SJCRH30 (cell line): Measurements from ENCODE around the gene BST1. TPM values are rescaled to one million over a fixed set of nuclear protein-coding genes. Genes with fewer than 3 reads are reported as not detected.

ENCODE experiments used
- DNase-seq, 2 experiments: peaks; one replicate each; pipeline ENCODE4 v3.0.0-alpha.2; 2015 to 2020
- H3K27ac ChIP-seq: fragments of 250-450 bp; sonication (Bioruptor Pico); 2 replicates; pipeline ENCODE4 v1.5.1; 2020; ENCODE audit warnings: mild to moderate bottlenecking, moderate library complexity
- H3K27me3 ChIP-seq: fragments of 250-450 bp; sonication (Bioruptor Pico); 2 replicates; pipeline ENCODE4 v1.5.1; 2020; ENCODE audit warnings: mild to moderate bottlenecking, moderate library complexity
- H3K36me3 ChIP-seq: fragments of 250-450 bp; sonication (Bioruptor Pico); 2 replicates; pipeline ENCODE4 v1.5.1; 2020; ENCODE audit warnings: mild to moderate bottlenecking, moderate library complexity
- H3K4me1 ChIP-seq: fragments of 250-450 bp; sonication (Bioruptor Pico); 2 replicates; pipeline ENCODE4 v1.5.1; 2020; ENCODE audit warnings: mild to moderate bottlenecking, moderate library complexity
- H3K4me3 ChIP-seq: fragments of 250-450 bp; sonication (Bioruptor Pico); 2 replicates; pipeline ENCODE4 v1.5.1; 2020; ENCODE audit warnings: mild to moderate bottlenecking, moderate library complexity
- H3K9me3 ChIP-seq: fragments of 250-450 bp; sonication (Bioruptor Pico); replicated peaks from 2 replicates; pipeline ENCODE4 v1.5.1; 2020; ENCODE audit warnings: mild to moderate bottlenecking, moderate library complexity
- total RNA-seq: library from RNA; depleted of rRNA; stranded (reverse); fragments of >200 nt; shearing (Covaris generic); gene quantifications from 2 replicates; pipeline ENCODE4 v1.2.3, GENCODE V29; 2014; rRNA removed

The BST1 gene, protein sequence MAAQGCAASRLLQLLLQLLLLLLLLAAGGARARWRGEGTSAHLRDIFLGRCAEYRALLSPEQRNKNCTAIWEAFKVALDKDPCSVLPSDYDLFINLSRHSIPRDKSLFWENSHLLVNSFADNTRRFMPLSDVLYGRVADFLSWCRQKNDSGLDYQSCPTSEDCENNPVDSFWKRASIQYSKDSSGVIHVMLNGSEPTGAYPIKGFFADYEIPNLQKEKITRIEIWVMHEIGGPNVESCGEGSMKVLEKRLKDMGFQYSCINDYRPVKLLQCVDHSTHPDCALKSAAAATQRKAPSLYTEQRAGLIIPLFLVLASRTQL
- total RNA-seq, result 0.81 and 1.0 TPM in 2 replicates

DNA sequence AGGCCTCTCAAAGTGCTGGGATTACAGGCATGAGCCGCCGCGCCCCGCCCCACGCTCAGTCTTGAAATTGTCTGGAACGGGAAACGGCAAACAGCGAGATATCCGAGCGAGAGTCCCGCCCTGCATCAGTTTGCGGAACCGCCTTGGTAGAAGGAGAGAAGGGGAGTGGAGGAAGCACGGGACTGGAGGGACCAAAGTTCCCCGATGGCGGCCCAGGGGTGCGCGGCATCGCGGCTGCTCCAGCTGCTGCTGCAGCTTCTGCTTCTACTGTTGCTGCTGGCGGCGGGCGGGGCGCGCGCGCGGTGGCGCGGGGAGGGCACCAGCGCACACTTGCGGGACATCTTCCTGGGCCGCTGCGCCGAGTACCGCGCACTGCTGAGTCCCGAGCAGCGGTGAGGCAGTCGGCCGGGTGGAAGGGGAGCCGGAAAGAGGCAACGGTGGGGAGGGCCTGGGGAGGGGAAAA is at the start of gene BST1:
Gene BST1, plus strand, starts transcription at position 125 of the 463 bp plus-strand sequence. Its CDS starts 80 bp downstream, at position 205.
- Histone ChIP-seq H3K9me3 (no peaks in the 10 kb centered on the region), H3K4me3 (peak within 1 kb of the TSS; percentile 38), H3K4me1 (no peaks in the 10 kb centered on the region), H3K27me3 (no peaks in the 10 kb centered on the region), H3K27ac (no peak within 1 kb of the TSS), H3K36me3 (no peaks in the 10 kb centered on the region)
- DNase-seq, result peak; percentile 19 to 23

DNA sequence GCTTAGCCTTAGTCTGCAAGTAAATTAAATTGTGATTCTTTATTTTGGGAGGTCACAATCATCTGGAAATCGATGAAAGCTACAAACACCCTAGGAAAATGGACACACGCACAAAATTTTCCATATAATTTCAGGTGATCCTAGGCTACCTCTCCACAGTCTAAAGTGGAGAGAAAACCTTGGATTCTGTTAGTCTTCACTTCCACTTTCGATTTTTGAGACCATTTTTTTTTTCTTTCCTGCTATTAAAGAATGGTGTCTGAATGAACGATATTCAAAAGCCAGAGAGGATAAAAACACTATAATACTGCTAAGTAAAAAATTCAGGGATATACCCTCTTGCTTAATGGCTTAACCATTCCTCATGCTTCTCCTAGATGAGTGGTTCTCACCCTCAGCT is 49.4 kb upstream of the BST1 start:
- Histone ChIP-seq H3K9me3 (no peaks in the 10 kb centered on the region), H3K4me1 (peaks cover 23% of the 10 kb centered on the region), H3K36me3 (no peaks in the 10 kb centered on the region), H3K27me3 (no peaks in the 10 kb centered on the region), H3K4me3 (peak overlapping the region; percentile 98), H3K27ac (peak overlapping the region; percentile 99; the same call in 1 of the 2 replicates)
- no peak for DNase-seq

DNA sequence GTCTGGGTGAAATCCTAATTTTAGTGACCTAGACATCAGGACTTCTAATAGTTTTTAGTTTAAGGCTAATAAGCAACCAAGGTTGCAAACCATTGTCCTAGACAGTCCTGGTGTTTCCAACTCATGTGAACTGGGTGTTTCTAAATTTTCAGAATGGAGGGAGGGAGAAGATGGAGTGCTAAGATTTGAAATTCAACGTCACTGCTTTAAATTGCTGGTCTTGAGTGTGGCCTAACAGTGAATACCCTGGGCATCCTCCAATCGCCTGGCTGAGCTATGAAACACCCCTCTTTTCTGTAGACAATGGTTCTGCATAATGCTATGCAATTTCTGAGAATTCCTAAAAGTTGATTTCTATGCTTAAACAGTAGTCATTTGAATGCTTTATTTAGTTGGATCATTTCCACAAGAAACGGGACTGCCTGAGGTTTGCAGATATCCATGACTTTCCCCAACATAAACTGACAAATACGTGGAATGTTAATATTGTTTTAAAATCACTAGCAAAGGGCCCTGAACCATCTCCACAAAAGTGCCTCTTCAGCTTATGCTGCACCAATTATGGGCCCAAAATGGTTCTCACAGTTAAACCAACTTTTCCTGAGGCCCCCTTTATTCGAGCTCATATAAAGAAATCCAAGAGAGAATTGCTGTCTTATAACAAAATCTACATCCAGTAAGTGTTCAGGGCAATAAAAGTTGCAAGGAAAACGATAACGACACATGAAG is 48.8 kb upstream of the BST1 start:
- Histone ChIP-seq H3K4me3 (peak overlapping the region; percentile 98), H3K9me3 (no peaks in the 10 kb centered on the region), H3K27ac (peak overlapping the region; percentile 99), H3K27me3 (no peaks in the 10 kb centered on the region), H3K36me3 (no peaks in the 10 kb centered on the region), H3K4me1 (peaks cover 23% of the 10 kb centered on the region)
- DNase-seq, result peak; percentile 44 to 64

DNA sequence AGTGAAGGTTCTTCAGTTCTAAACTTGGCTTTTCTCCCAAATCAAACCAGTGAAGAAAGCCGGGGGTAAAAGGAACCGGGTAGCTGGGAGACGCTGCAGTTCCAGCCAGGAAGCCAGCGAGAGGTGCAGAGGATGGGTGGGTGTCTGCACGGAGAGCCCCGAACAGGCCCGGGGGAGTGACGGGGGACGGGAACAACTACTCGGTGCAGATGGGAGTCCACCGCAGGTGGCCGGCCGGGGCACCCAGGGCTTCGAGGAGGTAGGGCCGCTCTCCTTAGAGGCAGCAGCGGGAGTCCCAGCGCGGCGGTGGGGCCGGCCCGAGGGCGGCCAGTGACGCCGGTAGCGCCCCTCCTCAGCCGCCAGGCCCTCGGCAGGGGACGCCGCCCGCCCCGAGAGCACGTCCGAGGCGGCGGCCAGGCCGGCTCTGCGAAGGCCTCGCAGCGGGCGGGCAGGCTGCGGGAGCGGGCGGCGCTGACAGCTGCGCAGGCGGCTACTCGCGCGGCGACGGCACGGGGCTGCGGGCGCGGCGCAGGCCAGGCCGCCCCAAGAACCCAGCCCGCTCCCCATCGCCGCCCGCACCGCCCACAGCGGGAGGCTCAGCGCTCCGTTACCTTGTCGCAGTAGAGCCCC is 48.2 kb upstream of the BST1 start:
- peaks cover 22% of the 10 kb centered on the region for H3K4me1 ChIP-seq

DNA sequence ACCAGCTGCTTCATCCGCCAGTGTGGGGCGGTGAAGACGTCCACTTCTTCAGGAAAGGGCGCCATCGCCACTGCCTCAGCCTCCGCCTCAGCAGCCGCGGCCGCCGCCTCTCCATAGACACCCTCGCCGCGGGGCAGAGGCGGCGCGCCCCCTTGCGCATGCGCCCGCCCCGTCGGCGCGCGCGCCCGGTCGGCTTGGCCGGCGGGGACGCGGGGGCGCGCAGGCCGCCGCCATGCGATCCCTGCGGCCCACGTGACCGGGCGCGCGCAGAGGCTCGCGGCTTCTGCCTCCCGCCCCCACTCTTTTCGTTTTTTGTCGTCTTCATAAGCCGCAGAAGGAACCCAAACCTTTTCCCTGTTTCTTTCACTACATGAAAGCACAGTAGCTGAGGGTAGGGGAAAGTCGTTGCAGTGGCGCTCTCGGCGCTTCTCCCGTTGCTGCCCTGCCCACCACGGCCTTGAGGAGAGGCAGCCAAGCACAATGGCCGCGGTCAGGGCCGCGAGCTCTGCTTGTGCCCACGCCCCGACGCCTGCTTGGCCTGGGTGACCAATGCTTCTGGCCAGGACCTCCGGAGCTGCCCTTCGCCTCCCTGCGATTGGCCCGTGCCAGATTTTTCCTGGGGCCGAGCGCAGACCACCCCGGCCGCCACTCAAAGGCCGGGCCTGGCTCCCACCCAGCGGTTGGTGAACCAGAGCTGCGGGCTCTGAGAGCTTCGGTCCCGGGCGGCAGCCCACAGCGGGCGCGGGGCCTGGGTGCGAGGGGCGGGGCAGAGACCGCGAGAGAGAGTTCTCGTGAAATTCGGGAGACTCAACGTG is 47.4 kb upstream of the BST1 start, which contains the start of gene FBXL5:
Gene FBXL5, minus strand, starts transcription at position 135 of the 815 bp plus-strand sequence. Its CDS starts 70 bp downstream, at position 65.
- Histone ChIP-seq H3K36me3 (no peaks in the 10 kb centered on the region), H3K4me1 (peaks cover 20% of the 10 kb centered on the region), H3K27me3 (no peaks in the 10 kb centered on the region), H3K27ac (peak within 1 kb of the TSS; percentile 99), H3K4me3 (peak within 1 kb of the TSS; percentile 98), H3K9me3 (no peaks in the 10 kb centered on the region)
- DNase-seq, result peak; percentile 79 to 90

More for the DNA sequence above, 48.2 kb upstream of the BST1 start:
- Histone ChIP-seq H3K9me3 (no peaks in the 10 kb centered on the region), H3K27ac (peak overlapping the region; percentile 99), H3K27me3 (no peaks in the 10 kb centered on the region), H3K36me3 (no peaks in the 10 kb centered on the region), H3K4me3 (peak overlapping the region; percentile 98)
- peak; percentile 67 to 71 for DNase-seq

DNA sequence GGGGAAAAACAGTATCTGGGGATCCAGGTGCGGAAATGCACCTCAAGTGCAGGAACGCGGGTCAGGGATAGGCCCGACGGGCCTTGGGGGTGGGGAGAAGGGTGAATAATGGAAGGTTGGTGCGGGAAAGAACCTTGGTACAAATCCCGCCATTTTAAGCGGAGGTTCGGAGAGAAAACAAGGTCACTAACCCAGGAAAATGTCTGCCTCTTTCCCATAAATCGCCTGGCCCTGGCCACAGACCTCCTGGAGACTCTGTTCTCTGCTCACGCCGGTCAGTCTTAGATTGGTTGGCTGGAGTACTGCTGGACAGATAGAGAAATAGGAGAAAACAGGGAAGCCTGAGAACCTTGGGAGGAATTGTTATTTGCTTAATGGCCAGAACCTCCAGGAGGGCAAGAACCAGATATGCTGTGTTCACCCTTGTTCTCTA is 46.8 kb upstream of the BST1 start:
- Histone ChIP-seq H3K27ac (peak overlapping the region; percentile 99), H3K27me3 (no peaks in the 10 kb centered on the region), H3K4me1 (peaks cover 17% of the 10 kb centered on the region), H3K9me3 (no peaks in the 10 kb centered on the region), H3K36me3 (no peaks in the 10 kb centered on the region), H3K4me3 (peak overlapping the region; percentile 98)
- DNase-seq, result peak in 1 of 2 experiments; percentile 55

DNA sequence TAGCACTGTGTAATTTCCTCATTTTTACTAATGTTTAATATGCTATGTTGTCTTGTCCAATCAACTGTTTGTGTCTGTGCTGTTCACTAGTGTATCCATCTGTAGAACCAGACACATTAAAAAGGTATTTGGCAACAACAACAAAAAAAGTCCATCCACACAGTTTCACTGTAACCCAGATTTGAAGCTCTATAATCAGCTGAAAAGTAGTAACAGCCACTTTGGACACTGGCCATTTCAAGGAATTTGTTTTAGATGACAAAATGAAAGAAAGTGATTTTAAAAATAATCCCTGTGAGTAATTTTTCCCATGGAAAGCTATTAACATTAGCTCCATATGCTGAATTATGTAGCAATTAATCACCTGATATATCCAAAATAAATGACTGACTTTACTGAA is 45.5 kb upstream of the BST1 start:
- no peaks in the 10 kb centered on the region for H3K9me3 ChIP-seq

DNA sequence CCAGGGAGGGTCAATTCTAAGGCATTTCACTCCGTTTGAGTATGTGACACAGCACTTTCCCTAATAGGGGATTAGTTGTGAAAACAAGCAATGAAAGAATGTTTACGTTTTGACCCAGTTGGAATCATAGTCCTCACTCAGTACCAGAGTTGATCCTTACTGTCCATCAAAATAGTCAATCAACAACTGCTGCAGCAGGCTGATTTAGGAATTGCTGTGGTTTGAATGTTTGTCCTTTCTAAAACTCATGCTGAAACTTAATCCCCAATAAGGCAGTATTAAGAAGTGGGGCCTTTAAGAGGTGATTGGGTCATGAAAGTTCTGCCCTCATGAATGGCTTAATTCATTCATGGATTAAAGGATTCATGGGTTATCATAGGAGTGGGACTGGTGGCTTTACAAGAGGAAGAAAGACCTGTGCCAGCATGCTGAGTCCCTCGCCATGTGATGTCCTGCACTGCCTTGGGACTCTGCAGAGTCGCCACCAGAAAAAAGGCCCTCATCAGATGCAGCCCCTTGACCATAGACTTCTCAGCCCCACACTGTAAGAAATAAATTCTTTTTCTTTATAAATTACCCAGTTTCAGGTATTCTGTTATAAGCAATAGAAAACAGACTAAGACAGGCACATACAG is 44.6 kb upstream of the BST1 start:
- no peak overlapping the region for H3K4me3 ChIP-seq
- peak in 1 of 2 experiments; percentile 28 for DNase-seq

More for the DNA sequence above, 45.5 kb upstream of the BST1 start:
- no peak overlapping the region for H3K4me3 ChIP-seq
- H3K4me1 ChIP-seq, result peaks cover 6% of the 10 kb centered on the region
- no peaks in the 10 kb centered on the region for H3K27me3 ChIP-seq
- H3K36me3 ChIP-seq, result no peaks in the 10 kb centered on the region
- H3K27ac ChIP-seq, result no peak overlapping the region
- DNase-seq, result no peak

DNA sequence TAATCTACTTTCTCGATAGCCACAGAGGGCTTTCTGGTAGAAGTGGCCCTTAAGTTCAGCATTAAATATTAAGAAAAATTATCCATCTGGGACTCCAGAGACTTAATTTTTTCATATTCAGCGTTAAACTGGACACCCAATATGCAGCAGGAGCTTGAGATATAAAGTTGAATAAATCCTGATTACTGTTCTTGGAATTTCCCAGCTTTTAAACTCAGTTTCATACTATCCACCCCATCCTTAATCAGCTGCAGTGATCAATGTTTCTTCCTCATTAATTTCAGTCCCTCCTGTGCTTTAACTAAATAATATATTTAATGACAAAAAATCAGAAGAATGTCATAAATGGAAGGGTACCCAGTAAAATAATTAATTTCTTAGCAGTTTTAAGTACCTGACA is 44.1 kb upstream of the BST1 start:
- no peak for DNase-seq
- no peaks in the 10 kb centered on the region; the same call in 1 of the 2 replicates for H3K4me1 ChIP-seq
- no peak overlapping the region for H3K27ac ChIP-seq
- H3K36me3 ChIP-seq, result no peaks in the 10 kb centered on the region
- no peaks in the 10 kb centered on the region for H3K27me3 ChIP-seq
- H3K4me3 ChIP-seq, result no peak overlapping the region
- no peaks in the 10 kb centered on the region for H3K9me3 ChIP-seq

More for the DNA sequence above, 44.6 kb upstream of the BST1 start:
- Histone ChIP-seq H3K27ac (no peak overlapping the region), H3K27me3 (no peaks in the 10 kb centered on the region), H3K9me3 (no peaks in the 10 kb centered on the region), H3K36me3 (no peaks in the 10 kb centered on the region), H3K4me1 (no peaks in the 10 kb centered on the region; the same call in 1 of the 2 replicates)

DNA sequence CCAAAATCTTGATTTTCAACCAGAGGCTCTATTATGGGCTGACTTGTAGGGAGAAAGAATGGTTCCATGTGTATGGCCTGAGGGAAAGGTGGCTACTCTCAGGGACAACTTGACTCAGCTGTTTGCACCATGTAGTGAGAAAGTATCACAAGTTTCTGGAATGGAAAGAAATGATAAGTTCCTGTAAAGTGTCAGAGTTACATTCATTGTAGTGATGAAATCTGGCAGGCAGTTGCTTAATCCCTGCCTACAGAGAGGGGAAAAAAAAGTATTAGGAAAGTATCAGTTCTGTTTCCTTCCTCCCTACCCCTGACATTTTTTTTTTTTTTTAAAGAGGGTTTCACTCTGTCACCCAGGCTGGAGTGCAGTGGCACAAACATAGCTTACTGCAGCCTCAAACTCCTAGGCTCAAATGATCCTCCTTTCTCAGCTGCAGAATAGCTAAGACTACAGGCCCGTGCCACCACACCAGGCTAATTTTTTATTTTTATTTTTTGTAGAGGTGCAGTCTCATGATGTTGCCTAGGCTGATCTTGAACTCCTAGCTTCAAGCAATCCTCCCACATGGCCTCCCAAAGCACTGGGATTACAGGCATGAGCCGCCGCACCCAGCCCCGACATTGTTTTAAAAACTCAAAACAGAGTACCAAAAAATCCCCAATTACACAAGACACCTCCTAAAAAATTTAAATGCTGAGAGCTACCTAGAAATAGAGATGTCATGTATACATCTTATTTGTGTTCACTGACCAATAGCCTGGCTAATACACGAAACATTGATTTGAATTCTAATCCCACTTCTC is 42.9 kb upstream of the BST1 start:
- Histone ChIP-seq H3K4me1 (no peaks in the 10 kb centered on the region; the same call in 1 of the 2 replicates), H3K36me3 (0 out of 2 replicates have a peak, but pooled peaks cover 3% of the 10 kb centered on the region), H3K27ac (no peak overlapping the region), H3K9me3 (no peaks in the 10 kb centered on the region), H3K27me3 (no peaks in the 10 kb centered on the region), H3K4me3 (no peak overlapping the region)
- DNase-seq, result no peak

DNA sequence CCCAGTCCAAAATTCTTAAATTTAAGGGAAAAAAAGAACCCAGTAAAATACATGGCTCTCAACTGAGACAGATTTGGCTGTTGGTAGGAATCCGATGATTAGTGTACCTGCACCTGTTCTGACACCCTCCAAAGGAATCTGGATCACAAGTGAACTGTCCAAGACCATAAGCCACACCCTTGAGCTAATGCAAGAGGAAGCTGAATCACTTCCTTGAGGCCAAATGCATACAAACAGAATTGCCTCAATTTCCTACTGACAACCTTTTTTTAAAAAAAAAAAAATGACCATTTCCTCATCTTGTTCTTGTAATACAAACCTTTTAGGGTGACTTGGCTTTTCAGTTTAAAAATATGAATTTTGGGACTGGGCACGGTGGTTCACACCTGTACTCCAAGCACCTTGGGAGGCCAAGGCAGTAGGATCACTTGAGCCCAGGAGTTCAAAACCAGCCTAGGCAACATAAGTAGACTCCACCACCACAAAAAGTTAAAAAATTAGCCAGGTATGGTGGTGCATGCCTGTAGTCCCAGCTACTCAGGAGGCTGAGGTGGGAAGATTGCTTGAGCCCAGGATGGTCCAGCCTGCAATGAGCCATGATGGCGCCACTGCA is 37.0 kb upstream of the BST1 start:
- DNase-seq, result peak; percentile 31 to 42
- Histone ChIP-seq H3K27ac (peak overlapping the region; percentile 7; the same call in 1 of the 2 replicates), H3K4me1 (peaks cover 14% of the 10 kb centered on the region), H3K4me3 (no peak overlapping the region), H3K36me3 (peaks cover 24% of the 10 kb centered on the region), H3K27me3 (no peaks in the 10 kb centered on the region), H3K9me3 (no peaks in the 10 kb centered on the region; the same call in 1 of the 2 replicates)

DNA sequence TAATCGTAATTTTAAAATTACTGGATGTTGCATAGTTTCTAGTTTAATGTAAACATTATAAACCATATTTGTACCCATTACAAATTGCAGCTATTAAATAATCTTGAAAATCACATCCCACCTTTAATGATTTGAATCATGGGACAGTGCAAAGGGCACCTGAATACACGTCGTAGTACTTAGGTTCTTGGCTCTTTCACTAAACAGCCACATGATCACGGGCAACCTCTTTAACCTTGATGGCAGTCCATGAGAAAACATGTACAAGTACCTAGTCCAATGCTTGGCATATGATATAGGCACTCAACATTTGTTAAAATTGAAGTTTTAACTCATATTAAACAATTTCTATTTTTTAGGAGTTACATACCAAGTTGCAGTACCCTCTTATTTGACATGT is 35.9 kb upstream of the BST1 start:
- peaks cover 29% of the 10 kb centered on the region for H3K36me3 ChIP-seq
- peaks cover 14% of the 10 kb centered on the region for H3K4me1 ChIP-seq
- H3K27me3 ChIP-seq, result no peaks in the 10 kb centered on the region
- no peak for DNase-seq
- no peak overlapping the region for H3K27ac ChIP-seq
- no peak overlapping the region for H3K4me3 ChIP-seq
- no peaks in the 10 kb centered on the region; the same call in 1 of the 2 replicates for H3K9me3 ChIP-seq
